COR-L47 (cell line): ENCODE measurements around the gene SIPA1L3.
A peak's percentile ranks its signal among the peaks of the same experiment; 100 is the strongest.
"Not testable (repeated sequence)": the region's sequence is repeated elsewhere in the genome, so short reads cannot be mapped to it uniquely, and the experiment has no call there.

Experiments
- DNase-seq: peaks from one replicate; lab custom pipeline; 2025; lab: John Stamatoyannopoulos, UW

The SIPA1L3 gene

DNA sequence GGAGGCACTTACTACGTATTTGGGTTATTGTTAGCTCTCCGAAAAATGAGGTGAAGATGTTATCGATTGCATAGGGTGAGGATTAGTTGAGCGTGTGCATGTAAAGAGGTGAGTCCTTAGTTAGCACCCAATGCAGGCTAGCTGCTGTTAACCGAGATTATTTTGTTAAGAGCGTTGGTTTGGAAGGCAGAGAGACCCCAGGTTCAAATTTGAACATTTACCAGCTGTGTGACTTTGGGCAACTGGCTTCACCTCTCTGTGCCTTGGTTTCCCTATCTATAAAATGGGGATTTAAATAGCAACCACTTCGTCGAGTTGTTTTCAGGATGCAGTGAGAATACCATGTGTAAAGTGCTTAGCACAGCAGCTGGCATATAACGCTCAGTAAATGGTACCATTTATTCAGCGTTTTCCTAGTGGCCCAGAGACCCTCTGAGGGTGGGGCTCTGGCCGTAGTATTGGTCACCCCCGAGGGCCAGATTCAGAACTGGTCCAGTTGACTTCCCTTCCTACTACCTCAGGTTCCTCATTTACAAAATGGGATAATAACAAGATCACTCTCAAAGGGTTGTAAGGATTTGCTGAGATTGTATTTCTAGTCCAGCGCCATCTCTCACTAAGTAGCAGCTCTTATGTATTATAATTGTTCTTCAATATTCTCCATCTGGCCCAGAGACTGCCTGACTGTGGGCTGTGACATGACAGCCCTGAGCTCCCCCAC is 887 bp downstream of the SIPA1L3 start:
- no peak for DNase-seq

DNA sequence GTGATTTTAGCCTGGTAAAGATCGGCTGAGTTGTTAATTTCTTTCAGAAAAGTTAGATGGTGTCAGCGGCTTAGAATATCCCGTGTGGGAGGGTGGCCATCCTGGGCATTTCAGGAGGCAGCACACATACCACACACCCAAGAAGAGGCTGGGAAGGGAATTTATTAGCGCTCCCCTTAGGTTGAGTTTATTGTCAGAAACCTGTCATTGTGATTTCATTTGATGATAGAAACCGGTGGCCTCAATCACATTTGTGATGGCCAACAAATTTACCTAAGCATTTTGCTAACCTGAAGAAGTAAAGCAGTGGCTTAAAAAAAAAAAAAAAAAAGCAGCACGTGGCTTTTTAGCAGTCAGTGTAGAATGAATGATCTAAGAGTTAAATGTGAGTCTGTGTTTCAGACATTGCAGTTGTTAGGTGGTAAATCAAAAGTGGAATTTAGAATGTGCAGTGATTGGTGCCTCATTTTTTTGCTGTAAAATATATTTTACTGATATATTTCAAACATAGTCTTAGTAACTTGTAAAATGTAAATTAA is 2.7 kb downstream of the SIPA1L3 start:
- DNase-seq: no peak

DNA sequence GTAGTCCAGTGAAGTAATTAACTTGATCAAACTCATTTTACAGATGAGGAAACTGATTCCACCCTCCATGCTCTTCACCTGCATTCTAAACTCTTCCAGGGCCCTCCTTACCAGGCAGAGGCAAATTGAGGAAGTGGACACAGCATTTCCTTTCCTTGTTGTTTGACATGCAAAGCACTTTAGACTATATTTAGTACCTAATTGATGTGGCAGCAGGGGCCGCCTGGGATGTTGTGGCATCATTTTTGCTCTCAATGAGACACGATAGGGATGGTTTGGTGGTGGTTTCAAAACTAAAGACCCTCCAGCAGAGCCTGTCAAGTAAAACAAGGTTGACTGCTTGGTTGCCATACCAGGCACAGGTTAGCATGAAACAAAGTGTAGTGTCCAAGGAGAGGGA is 7.9 kb downstream of the SIPA1L3 start:
- DNase-seq: no peak

DNA sequence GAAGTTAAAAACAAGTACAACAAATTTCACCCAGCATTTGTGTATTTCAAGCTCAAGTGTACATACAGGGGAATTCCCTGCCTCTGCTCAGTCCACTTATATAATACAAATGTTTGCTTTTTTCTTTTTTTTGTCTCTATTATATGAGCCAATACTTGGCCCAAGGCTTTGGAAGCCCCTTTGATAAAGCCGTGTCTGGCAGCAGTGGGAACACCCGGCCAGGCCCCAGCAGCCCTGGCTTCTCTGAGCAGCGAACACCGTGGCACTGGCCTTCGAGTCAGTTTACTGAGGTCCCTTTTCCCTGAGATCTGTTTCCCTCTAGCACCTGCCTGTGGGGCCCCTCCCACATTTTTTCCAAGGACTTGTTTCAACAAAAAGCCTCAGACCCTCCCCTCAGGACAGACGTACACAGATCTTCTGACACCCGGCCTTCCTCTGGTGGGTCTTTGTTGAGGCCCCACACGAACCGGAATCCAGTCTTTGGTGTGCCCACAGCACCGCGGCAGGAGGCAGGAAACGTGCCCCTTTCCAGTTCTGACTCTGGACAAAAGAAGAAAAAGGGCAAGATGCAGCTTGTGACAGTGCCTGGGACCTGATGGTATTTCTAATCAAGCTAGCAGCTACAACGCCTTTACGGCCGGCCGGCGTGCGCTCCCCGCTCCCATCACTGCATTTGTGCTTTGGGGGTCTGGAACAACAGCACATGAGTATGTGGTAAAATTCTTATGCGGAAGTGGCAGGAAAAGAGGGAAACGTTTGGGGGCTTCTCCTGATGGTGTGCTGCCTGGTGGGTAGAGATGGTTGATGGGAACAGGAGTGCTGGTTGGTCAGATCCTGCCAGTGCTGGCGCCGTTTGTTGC is 13.8 kb downstream of the SIPA1L3 start:
- DNase-seq: no peak

DNA sequence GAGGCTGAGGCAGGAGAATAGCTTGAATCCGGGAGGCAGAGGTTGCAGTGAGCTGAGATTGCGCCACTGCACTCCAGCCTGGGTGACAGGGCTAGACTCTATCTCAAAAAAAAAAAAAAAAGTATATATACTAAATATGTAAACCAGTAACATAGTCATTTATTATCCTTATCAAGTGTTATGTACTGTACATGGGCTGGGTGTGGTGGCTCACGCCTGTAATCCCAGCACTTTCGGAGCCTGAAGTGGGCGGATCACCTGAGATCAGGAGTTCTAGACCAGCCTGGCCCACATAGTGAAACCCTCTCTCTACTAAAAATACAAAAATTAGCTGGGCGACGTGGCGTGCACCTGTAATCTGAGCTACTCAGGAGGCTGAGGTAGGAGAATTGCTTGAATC is 17.6 kb downstream of the SIPA1L3 start:
- DNase-seq: not testable (repeated sequence)

DNA sequence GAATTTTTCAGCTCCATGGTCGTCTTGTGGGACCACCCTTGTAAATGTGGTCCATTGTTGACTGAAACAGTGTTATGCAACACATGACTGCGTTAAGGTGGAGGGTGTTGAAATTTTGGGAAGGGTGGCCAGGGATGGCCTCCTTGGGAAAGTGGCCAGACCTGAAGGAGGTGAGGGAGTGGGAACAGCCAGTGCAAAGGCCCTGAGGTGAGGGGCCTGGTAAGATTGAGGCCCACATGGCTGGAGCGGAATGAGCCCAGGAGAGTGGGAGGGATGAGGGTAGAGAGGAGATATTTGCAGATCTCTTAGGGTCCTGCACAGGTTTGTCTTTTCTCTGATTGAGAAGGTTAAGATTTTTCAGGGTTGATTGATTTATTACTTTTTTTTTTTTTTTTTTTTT is 18.2 kb downstream of the SIPA1L3 start:
- no peak for DNase-seq

DNA sequence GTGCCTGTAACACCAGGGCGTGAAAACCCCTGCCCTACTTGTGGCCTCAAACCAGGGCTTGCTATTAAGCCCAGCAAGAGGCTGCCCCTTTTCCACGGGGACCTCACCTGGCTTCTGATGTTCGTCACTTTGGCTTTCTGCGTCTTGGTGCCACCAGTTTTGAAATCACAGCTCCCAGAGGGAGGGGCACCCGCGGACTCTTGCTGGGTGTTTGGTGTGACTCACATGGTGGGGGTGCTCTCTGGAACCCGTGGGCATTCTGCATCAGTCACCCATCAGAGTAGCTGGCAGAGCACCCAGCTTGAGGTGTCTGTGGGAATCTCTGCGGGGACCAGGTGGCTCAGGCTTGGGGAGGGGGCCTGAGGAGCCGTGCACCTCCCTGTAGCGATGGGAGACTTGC is 19.2 kb downstream of the SIPA1L3 start:
- DNase-seq: no peak

DNA sequence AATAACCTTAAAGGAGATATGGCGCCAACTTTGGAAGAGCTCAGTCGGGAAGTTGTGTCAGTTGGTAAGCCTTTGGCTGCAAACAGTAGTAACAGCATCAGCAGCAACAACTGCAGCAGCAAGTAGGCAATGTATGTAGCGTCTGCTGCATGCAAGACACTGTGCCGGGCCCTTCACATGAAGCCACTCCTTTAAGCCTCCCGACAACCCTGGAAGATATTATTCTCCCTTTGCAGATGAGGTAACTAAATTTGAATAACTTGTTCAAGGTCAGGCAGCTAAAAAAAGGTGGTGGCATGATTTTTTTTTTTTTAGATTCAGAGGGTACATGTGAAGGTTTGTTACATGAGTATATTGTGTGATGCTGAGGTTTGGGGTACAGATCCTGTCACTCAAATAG is 19.7 kb downstream of the SIPA1L3 start:
- no peak for DNase-seq

DNA sequence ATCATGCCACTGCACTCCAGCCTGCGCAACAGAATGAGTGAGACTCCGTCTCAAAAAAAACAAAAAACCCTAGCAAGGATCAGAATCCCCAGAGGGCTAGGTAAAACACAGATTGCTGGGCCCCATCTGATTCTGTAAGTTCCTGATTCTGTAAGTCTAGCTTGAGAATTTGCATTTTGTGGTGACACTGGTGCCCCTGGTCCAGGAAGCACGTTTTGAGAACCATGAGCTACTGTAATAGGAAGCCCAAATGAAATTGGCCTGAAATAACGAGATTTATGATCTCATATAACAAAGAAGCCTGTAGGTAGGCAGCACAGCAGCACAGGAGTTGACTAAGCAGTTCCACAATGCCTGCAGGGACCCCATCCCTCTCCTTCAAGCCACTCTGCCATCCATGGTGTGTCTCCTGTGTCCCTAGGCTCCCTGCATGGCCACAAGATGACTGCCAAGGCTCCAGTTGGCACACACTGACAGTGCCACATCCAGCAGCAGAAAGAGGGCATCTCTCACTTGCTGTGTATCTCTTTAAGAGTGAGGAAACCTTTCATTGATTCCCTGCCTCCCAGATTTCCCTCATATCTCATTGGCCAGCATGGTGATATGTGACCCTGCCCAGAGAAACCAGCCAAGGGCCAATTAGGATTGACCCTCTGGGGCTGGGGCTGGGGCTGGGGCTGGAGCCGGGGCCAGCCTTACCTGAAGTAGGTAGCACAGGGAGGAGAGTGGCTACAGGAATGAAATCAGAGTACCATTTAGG is 21.7 kb downstream of the SIPA1L3 start:
- DNase-seq: no peak

DNA sequence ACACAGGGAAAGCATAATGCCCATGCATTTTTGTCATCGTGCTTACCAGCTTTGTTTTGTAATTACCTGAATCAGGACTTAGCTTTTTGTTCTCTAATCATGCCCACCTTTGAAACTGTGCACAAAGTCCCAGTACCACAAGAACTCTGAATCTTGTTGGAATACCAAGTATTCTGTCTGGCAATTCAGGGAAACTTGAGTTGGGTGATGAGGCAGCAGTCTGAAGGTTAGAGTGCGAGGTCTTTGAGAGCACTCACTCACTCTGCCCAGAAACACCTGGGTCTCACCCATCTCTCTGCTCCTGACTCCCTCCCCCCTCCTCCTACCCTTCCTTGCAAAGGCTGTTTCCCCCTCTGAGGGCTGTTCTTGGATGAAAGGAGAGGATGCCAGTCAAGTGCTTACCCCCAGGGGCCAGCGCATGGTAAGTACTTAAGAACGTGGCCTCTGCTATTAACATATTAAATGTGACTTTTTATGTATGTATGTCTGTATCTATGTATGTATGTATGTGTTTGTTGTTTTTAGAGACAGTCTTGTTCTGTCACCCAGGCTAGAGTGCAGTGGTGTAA is 22.4 kb downstream of the SIPA1L3 start:
- DNase-seq: no peak

DNA sequence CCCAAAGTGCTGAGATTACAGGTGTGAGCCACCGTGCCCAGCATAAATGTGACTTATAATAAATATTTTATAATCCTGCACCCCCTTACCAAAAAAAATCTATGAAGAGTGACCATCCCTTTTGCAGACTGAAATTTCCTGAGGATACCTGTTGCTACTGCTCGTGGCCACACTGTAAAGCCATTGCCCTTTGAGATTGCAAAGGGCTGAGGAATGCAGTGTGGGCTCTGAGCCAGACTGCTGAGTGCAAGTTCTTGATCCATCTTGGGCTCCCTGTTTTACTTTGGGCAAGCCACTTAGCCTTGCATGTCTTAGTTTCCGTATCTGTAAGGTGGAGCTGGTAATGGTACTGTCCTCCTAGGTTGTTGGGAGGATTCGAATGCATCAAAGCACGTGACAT is 23.4 kb downstream of the SIPA1L3 start:
- DNase-seq: no peak

DNA sequence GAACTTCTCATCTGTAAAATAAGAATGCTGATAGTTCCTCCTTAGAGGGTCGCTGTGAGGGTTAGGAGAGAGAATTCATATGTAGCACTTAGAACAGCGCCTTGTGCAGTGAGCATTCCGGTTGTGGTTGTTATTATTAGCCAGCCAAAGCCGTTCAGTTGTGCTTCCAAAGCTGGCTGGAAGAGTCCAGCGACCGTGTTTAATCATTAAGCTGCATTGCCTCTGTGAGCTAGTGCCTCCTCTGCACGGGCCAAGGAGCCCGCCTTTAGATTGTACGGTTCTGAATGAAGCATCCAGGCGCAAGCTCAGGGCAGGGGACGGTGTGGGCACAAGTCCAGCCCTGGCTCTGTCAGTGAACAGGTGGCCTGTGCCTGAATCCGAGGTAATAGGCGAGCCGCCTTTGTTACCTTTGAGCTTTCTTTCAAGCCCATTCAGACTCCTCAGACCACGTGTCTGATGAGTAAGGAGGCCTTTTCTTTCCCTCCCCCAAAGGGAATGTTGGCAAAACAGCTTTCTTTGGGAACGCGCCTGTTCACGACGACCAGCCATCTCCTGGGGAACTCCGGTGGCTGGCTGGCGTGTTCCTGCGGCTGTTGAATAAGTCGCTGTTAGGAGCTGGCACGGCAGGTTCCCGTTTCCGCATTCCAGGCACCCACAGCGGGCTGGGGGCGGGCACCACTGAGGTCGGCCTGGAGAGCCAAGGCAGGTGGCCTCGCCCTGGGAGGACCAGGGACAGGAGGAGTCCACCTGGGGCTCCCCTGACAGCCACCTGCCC is 25.1 kb downstream of the SIPA1L3 start:
- peak; percentile 77 for DNase-seq

DNA sequence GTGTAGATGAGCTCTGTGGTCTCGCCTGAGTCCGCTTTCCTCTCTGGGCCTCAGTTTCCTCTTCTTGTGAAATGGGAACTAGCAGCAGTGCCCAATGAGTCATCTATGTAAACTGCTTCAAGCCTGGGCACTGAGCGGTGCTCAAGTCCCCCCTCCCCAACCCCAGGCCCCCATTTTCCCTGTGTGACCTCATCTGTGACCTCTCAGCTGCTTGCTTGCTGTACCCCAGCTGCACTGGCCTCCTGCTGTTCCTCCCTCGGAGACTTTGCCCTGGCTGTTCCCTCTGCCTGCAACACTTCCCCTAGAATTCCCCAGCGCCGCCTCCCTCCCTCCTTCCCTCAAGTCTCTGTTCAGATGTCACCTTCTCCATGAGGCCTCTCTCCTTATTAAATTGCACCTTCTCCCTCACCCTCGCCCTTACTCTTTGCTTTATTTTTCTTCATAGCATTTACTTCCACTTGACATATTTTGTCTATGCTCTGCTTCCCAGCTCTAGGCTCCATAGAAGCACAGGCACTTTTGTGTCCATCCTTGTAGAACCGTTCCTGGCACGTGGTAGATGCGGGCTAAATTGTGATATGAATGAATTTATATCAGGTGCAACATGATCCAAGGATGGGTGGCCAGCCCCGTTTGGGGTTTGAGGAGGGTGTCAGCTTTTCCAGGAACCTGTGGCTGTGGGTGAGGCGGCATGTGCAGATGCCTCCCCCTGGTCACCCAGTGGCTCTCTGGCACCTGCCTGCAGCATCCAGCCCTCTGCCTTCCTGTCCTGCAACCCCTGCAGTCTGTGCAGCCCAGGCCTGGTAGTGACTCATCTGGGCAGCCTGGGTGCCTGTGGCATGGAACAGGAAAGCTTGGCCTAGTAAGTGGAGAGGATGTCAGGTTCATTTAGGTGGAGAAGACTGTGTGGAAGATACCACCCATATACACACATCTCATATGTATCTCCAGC is 26.3 kb downstream of the SIPA1L3 start:
- no peak for DNase-seq

DNA sequence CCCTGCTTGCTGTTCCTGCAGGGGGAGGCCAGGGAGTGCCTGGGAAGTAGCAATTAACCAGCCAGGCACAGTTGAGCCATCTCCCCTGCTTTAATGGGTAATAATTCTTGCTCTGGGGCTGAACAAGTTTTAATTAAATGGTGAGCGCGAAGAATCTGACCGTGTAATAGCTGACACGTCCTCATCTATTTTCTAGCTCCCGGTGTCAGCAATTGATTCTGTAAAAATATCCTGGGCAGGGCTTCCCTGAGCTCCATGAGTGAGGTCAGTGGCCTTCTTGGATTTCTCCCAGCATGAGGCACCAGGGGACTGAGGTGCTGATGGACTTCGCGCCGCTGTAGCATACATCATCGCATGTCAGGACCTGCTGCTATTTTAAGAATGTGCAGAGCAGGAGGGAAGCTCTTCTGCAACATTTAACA is 26.9 kb downstream of the SIPA1L3 start:
- DNase-seq: no peak

DNA sequence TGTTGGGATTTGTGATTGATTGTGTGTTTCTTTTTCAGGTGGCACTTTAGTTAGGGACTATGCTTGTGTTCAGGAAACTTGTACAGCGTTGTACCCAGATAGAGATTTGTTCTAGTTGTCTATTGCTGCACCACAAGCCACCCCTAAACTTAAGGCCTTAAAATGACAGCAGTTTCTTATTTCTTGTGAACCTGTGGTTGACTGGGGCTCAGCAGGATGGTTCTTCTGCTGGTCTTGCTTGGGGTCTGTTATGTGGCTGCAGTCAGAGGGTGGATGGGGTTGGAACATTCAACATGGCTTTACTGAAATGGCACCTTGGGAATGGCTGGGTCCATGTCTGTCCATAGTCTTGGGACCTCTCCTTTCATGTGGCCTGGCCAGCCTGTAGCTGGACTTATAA is 28.3 kb downstream of the SIPA1L3 start:
- no peak for DNase-seq

DNA sequence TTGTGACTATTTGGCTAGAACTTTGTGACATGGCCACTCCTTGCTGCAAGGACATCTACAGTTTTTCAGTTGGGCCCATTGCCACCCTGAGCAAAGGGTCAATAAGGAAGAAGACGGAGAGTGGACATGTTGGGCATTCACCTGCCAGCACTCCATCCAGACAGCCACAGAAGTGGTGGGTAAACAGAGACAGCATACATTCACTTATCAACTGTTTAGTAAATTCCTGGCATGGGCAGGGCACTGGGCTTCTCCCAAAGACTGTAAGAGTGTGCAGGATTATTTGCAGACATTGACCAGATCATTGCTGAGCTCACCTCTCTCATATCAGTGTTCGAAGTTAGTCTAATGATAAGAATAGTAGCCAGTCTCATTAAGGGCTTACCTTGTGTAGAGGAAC is 29.2 kb downstream of the SIPA1L3 start:
- DNase-seq: no peak

DNA sequence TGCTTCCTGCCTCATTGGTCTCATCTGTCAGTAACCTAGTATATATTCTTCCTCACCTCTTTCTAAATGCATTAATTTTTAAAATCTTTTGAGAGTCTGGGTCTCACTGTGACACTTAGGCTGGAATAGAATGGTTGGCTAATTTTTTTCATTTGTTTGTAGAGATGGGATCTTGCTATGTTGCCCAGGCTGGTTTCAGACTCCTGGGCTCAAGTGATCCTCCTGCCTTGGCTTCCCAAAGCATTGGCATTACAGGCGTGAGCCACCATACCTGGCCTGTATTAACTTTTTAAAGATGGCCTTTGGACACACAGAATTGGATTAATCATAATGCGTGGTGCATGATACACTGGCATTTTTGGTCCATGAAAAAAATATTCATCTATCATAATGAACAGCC is 29.9 kb downstream of the SIPA1L3 start:
- no peak for DNase-seq

DNA sequence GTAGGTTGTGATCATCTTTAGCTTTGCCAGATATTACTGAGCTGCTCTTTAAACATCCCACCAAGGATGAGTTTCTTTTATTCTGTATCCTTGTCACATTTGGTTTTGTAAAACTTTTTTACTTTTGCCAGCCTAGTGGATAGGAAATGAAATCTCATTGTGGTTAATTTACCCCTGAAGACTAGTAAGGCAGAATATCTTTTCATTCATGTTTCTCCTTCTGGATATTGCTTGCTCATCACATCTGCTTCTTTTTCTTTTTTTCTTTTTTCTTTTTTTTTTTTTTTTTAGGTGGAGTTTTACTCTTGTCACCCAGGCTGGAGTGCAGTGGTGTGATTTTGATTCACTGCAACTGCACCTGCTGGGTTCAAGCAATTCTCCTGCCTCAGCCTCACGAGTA is 31.3 kb downstream of the SIPA1L3 start:
- no peak for DNase-seq

DNA sequence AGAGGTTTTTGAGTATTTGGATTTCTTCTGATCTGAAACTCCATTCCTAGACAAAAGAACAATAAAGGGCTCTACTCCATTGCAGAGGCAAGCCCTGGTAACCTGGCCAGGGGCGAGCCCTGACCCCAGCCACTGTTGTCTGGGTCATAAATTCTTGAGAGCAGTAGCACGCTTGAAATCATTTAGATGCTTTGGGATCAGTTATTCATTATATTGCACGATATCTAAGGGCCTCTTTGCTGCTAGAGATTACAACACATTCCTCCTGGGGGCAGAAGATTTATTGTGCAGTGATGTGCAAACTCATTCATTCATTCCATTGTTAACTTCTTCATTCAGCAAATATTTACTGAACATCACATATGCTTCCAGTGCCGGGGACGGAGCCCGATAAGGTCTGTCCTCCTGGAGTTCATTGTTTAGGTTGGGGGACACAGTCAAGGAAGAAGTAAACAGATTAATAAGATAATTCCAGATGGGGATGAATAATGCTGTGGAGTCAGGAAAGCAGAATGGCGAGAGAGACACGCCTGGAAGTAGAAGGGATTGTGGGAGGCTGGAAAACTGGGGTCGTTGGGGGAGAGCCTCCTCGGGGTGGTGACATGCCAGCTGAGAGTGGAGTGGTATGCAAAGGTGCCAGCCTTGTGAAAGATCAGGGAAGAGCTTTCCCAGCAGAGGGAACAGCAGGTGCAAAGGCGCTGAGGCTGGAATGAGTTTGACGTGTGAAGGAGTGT is 34.9 kb downstream of the SIPA1L3 start:
- DNase-seq: no peak

DNA sequence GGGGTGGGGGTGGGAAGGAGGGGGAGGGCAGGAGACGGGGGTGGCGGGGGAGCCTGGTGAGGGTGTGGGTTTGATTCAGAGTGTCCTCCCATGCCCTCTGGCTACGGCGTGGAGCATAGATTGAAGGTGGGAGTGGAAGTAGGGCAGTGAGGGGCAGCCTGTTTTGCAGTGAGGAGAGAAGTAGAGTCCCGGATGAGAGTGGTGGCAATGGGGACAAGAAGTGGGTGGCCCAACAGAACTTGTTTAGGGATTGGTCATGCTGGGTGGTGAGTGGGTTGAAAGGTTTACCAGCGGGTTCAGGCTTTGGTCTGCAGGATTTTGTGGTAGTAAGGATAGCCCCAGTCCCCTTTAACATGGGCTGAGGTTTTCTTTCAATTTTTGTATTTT is 35.5 kb downstream of the SIPA1L3 start:
- DNase-seq: no peak
